ENCODE data around the gene EDEM2.
"Not testable (repeated sequence)": the region's sequence is repeated elsewhere in the genome, so short reads cannot be mapped to it uniquely, and the experiment has no call there.

Gene EDEM2

GRCh38 chr20:35146920-35147574, at the start of gene EDEM2:
EDEM2 (minus strand) TSS chr20:35147336; CDS start chr20:35147258, 78 bp downstream.
- DNase-seq = peak; percentile 94

GRCh38 chr20:35196313-35196712, 49.2 kb upstream of the EDEM2 start:
- DNase-seq = no peak

GRCh38 chr20:35193031-35193791, 46.1 kb upstream of the EDEM2 start:
- DNase-seq = not testable (repeated sequence)

- DNase-seq = no peak
Observed at GRCh38 chr20:35192118-35192872, 45.2 kb upstream of the EDEM2 start.

- no peak for DNase-seq
Observed at GRCh38 chr20:35191419-35192117, 44.4 kb upstream of the EDEM2 start.

- DNase-seq = no peak
Observed at GRCh38 chr20:35190556-35190955, 43.4 kb upstream of the EDEM2 start.

GRCh38 chr20:35189223-35189622, 42.1 kb upstream of the EDEM2 start:
- DNase-seq = not testable (repeated sequence)

GRCh38 chr20:35187584-35188190, 40.6 kb upstream of the EDEM2 start:
- DNase-seq = no peak

- DNase-seq = not testable (repeated sequence)
Observed at GRCh38 chr20:35186691-35187289, 39.7 kb upstream of the EDEM2 start.

- no peak for DNase-seq
Observed at GRCh38 chr20:35181731-35182130, 34.6 kb upstream of the EDEM2 start.

GRCh38 chr20:35180266-35180665, 33.1 kb upstream of the EDEM2 start:
- no peak for DNase-seq

- no peak for DNase-seq
Observed at GRCh38 chr20:35179292-35180212, 32.4 kb upstream of the EDEM2 start.

- no peak for DNase-seq
Observed at GRCh38 chr20:35176132-35176531, 29.0 kb upstream of the EDEM2 start.

GRCh38 chr20:35174458-35175216, 27.5 kb upstream of the EDEM2 start:
- no peak for DNase-seq

- no peak for DNase-seq
Observed at GRCh38 chr20:35173576-35174192, 26.5 kb upstream of the EDEM2 start.

- DNase-seq = no peak
Observed at GRCh38 chr20:35172434-35172806, 25.3 kb upstream of the EDEM2 start.

GRCh38 chr20:35171753-35172433, 24.8 kb upstream of the EDEM2 start, which contains the start of gene PROCR:
PROCR (plus strand) TSS chr20:35172072; CDS start chr20:35172155, 83 bp downstream.
- DNase-seq = peak; percentile 29

GRCh38 chr20:35171438-35171752, 24.3 kb upstream of the EDEM2 start:
- no peak for DNase-seq

Measured in CD4-positive, alpha-beta T cell treated with Interferon gamma for 1 hour (primary cell).